Skin epidermis (tissue), 12 donors: Measurements from ENCODE around the gene TTC22.
A peak's percentile ranks its signal among the peaks of the same experiment; 100 is the strongest.

ENCODE experiments used
- H3K27ac ChIP-seq, 21 experiments: fragments of 200-600 bp; sonication (generic) in 11 of 21; one replicate each; pipeline ENCODE4 v1.5.0; 2020; ENCODE audit warnings: mild to moderate bottlenecking in 3 of 21, inconsistent platforms in 2 of 21, moderate library complexity in 2 of 21
- H3K4me3 ChIP-seq, 7 experiments: fragments of 200-600 bp; sonication (generic) in 2 of 7; one replicate each; pipeline ENCODE4 v1.5.0; 2020; ENCODE audit warnings: inconsistent platforms in 2 of 7, mild to moderate bottlenecking in 2 of 7, moderate library complexity in 1 of 7

Gene TTC22

GRCh38 chr1:54835131-54835898, 34.2 kb upstream of the TTC22 start:
- peak overlapping the region in 1 of 21 experiments; percentile 17 for H3K27ac ChIP-seq
- H3K4me3 ChIP-seq, result no peak overlapping the region

DNA sequence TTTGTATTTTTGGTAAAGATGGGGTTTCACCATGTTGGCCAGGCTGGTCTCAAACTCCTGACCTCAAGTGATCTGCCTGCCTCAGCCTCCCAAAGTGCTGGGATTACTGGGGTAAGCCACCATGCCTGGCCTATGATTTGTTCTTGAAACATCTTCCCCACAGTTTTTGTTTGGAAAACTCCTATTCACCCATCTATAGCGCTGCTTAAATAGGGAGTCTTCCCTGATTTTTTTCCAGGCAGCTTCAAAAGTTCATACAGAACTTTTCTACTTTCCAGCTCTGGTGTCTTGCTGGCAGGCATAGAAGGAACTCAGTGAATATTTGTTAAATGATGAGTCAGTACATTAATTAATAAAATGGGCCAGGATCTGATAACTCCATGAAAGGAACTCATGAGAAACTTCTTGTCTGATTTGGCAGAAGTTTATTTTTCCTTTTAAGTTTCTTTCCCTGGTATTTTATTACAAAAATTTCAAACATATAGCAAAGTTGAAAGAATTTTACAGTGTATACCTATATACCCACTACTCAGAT, 33.0 kb upstream of the TTC22 start:
- Histone ChIP-seq H3K4me3 (no peak overlapping the region), H3K27ac (no peak overlapping the region)

DNA sequence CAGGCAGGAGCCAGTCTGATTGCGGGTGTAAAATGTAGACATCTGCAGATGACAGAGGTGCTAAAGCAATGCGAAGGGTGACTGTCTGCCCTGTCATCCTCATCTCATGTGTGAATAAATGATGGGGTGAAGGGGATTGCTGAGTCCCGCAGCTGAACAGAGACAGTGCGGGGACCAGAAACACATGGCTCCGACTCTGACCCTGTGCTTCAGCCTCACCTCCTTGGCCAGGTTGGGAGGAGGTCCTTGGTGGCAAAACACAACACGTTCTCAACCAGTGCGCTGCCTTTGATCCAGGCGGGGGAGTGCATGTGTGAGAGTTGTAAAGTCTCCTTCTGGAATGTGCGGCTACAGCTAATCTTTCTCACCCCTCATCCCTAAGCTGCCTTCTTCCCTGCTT, 32.0 kb upstream of the TTC22 start:
- H3K4me3 ChIP-seq, result no peak overlapping the region

DNA sequence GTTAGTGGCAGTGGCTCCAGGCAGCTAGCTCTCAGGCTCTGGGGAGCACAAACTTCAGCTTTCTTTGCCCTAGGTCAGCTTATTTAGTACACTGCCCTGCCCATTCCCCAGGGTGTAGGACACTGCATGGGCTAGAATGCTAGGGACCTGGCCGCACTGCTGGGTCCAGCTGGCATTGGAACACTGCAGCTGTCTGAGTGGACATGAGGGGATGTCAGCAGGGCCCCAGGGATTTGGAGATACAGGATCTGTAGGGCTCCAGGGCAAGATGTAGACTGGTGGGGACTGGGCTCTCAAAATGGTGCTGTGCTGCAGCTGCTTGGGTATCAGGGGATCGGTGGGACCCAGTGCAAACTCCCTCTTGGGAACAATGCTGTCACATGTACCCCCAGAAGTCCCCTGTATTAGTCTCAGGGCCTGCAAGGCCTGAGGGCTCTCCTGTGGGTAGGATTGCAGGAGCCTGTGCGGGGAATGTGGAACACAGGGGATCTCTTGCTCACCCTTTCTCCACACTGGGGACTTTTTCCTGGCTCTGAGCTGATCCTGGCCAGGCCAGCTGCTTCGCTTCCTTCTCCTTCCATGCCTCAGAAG, 25.2 kb upstream of the TTC22 start:
- no peak overlapping the region for H3K4me3 ChIP-seq
- H3K27ac ChIP-seq, result no peak overlapping the region

More for the DNA sequence above, 32.0 kb upstream of the TTC22 start:
- H3K27ac ChIP-seq, result no peak overlapping the region

DNA sequence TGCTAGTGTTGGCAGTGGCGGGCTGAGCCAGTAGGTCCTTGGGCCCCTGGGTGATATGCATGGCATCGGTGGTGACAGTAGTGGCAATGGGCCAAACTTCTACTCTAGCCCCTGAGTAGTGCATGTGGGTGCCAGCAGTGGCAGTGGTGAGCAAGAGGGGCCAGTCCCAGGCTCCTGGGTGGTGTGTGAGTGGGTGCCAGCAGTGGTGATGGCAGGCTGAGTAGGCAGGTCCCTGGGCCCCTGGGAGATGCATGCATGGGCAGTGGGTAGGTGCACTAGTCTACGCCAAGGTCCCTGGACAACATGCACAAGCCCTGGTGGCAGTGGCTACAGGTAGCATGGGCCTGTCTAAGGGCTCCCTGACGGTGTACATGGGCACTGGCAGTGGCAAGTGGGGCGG, 24.6 kb upstream of the TTC22 start:
- Histone ChIP-seq H3K27ac (no peak overlapping the region), H3K4me3 (no peak overlapping the region)

DNA sequence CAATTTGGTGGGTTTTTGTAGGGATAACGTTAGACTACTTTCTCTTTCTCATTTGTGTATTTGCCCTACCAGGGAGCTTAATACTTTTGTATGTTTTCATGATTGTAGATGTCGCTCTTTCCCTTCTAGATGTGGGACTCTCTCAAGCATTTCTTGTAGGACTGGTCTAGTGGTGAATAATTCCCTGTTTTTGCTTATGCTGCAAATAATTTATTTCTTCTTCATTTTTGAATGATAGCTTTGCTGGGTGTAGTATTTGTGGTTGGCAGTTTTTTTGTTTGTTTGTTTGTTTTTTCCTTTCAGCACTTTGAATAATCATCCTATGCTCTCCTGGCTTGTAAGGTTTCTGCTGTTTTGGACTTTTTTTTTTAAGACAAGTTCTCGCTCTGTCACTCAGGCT, 22.5 kb upstream of the TTC22 start:
- Histone ChIP-seq H3K27ac (no peak overlapping the region), H3K4me3 (no peak overlapping the region)

GRCh38 chr1:54819733-54820132, 18.6 kb upstream of the TTC22 start:
- H3K27ac ChIP-seq, result no peak overlapping the region
- H3K4me3 ChIP-seq, result no peak overlapping the region

DNA sequence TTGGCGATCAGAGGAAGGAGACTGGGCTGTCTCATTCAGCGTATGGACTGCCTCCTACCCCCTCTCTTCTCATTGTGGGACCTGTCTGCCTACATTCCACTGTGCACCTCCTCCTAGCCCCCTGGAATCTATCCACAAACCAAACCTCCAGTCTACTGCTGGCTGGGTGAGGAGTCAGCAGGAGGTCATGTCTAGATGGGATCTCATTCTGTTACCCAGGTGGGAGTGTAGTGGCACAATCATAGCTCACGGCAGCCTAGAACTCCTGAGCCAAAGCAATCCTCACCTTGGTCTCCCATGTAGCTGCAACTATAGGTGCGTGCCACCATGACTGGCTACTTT, 18.0 kb upstream of the TTC22 start:
- H3K27ac ChIP-seq, result peak overlapping the region in 1 of 21 experiments; percentile 21
- no peak overlapping the region for H3K4me3 ChIP-seq

DNA sequence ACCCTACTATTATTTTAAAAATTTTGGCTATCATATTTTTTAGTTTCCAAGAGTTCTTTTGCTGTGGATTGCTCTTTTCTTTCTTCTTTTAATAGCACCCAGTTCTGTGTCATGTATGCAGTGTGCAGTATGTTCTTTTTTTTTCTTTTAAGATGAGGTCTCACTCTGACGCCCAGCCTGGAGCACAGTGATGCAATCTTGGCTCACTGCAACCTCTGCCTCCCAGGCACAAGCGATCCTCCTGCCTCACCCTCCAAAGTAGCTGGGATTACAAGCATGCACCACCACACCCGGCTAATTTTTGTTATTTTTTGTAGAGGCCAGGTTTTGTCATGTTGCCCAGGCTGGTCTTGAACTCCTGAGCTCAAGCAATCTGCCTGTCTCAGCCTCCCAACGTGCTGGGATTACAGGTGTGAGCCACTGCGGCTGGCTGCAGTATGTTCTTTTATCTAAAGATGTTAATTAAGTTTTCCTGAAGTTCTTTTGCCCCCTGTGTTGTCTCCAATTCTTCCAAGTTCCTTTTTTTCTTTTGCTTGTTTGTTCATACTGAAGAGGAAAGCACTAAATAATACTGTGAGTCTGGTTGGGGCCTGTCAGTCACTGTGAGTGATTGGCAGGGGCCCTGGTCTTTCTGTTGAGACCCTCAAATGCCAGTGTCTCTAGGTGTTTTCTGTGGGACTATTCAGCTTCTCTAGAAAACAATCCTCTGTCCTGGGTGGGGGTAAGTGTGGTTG, 17.5 kb upstream of the TTC22 start:
- Histone ChIP-seq H3K4me3 (no peak overlapping the region), H3K27ac (peak overlapping the region in 1 of 21 experiments; percentile 21)

- Histone ChIP-seq H3K4me3 (no peak overlapping the region), H3K27ac (no peak overlapping the region)
Observed at GRCh38 chr1:54816951-54817350, 15.8 kb upstream of the TTC22 start.

- Histone ChIP-seq H3K4me3 (no peak overlapping the region), H3K27ac (no peak overlapping the region)
Observed at GRCh38 chr1:54816130-54816529, 15.0 kb upstream of the TTC22 start.

DNA sequence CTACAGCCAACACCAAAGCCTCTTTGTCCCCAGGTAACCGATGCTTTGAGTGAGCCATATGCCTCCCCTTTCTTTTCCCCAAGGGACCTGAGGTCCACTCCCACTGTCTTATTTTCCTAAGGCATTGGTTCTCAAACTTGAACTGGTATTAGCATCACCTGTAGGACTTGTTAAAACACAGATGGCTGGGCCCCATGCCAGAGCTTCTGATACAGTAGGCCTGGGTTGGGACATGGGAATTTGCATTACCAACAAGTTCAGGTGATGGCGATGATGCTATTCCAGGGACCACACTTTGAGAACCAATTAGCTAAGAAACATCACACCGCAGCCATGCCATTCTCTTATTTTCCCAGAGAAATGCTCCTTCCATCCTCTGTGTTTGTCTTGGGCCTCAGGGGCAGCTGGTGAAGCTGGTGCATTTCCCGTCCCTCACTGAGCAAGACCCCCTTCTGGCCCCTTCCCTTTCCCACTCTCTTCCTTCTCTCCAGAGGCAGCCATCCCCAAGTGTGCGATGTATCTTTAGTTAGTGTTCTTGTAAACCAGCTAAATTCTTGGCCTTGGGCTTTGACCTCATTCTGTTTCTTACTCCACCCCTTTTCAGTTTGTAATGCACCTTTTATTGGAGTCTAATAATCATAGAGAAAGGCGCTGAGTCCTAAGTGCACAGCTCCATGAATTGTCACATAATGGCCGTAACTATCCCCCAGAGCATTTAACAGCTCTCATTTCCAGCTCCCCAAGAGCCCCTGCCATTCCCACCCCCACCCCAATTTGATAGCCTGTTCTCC, 14.2 kb upstream of the TTC22 start:
- H3K4me3 ChIP-seq, result no peak overlapping the region
- no peak overlapping the region for H3K27ac ChIP-seq

- H3K27ac ChIP-seq, result no peak overlapping the region
- no peak overlapping the region for H3K4me3 ChIP-seq
Observed at GRCh38 chr1:54814571-54814970, 13.4 kb upstream of the TTC22 start.

- H3K4me3 ChIP-seq, result no peak overlapping the region
Observed at GRCh38 chr1:54814126-54814498, 13.0 kb upstream of the TTC22 start.

GRCh38 chr1:54813485-54814125, 12.5 kb upstream of the TTC22 start:
- no peak overlapping the region for H3K27ac ChIP-seq

More at GRCh38 chr1:54814126-54814498, 13.0 kb upstream of the TTC22 start:
- no peak overlapping the region for H3K27ac ChIP-seq

GRCh38 chr1:54812801-54813484, 11.8 kb upstream of the TTC22 start:
- H3K4me3 ChIP-seq, result no peak overlapping the region
- H3K27ac ChIP-seq, result no peak overlapping the region

More at GRCh38 chr1:54813485-54814125, 12.5 kb upstream of the TTC22 start:
- no peak overlapping the region for H3K4me3 ChIP-seq

DNA sequence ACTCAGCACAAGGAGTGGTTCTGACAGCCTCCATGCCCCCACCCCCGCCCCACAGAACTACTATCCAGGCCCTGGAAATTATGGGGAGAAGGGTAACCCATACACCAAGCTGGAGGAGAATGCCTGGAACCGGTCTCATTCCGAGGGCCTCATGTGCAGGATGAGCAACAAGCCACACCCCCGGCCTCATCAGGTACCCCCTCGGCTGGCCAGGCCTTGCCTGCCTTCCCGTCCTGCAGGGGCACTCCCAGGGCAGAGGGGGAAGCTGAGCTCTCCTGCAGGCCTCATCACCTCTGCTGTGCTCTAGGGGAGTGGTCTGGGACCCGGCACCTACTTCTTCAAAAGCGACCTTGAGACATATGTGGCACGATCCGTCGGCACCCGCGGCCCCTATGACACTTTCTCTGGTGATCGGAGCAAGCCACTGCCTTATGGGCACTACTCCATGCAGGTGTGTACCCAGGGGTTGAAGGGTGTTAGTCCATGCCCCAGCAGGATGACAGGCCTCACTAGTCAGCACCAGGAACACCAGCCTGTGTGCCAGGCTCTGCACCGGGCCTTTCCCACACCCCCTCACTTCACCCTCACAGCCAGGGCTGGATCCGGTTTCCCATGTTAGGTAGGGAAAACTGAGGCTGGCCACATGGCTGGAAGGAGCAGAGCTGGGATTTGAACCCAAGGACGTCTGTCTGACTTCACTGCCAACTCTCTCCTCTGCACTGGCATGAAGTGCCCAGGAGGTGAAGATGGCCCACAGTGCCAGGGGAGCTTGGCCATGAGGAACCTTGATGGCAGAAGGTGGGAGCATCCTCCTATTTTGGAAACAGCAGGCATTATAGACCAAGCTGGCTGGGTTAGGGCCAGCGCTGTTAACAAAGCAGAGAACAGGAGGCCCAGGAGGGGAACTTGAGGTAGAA, 10.9 kb upstream of the TTC22 start:
- no peak overlapping the region for H3K4me3 ChIP-seq
- no peak overlapping the region for H3K27ac ChIP-seq

DNA sequence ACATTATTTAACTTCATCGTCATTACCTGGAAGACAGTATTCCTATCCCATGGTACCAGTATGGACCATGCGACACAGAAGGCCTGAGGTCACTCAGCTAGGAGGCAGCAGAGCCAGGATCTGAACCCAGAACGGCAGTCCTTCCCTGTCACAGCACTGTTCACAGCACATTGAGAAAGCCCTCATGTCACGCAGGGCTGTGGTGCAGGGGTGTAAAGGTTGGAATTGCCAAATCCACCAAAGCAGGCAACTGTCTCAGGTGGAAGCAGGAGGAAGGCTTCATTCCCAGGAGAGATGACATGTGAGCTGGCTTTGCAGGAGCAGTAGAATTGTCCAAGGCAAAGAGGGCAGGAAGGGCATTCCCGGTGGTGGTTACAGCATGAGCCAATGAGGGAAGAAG, 9.9 kb upstream of the TTC22 start:
- Histone ChIP-seq H3K27ac (no peak overlapping the region), H3K4me3 (no peak overlapping the region)
